Cerebellar nuclear complex (tissue), 1 donor: Measurements from ENCODE around the gene TRDMT1.

ENCODE experiments used
- DNase-seq, 2 experiments: peaks; one replicate each; lab custom pipeline; 2025; lab: John Stamatoyannopoulos, UW

TRDMT1 gene

GRCh38 chr10:17209881-17210280 lies 8.4 kb upstream of the TRDMT1 start:
- no peak for DNase-seq

GRCh38 chr10:17209302-17209701 lies 7.8 kb upstream of the TRDMT1 start:
- no peak for DNase-seq

- DNase-seq, result no peak
These were observed 7.0 kb upstream of the TRDMT1 start for GRCh38 chr10:17208476-17208875.

- DNase-seq, result no peak
These were observed 4.8 kb upstream of the TRDMT1 start for GRCh38 chr10:17206210-17206709.

- no peak for DNase-seq
These were observed 1.9 kb upstream of the TRDMT1 start for GRCh38 chr10:17203416-17203815.

GRCh38 chr10:17202999-17203398 lies 1.5 kb upstream of the TRDMT1 start:
- no peak for DNase-seq

- no peak for DNase-seq
These were observed 1.0 kb upstream of the TRDMT1 start for GRCh38 chr10:17202506-17202905.

- DNase-seq, result no peak
These were observed 283 bp upstream of the TRDMT1 start for GRCh38 chr10:17201794-17202116.

GRCh38 chr10:17200001-17200911 lies 1.2 kb downstream of the TRDMT1 start:
- no peak for DNase-seq

- DNase-seq, result no peak
These were observed 2.1 kb downstream of the TRDMT1 start for GRCh38 chr10:17199351-17199804.

GRCh38 chr10:17196573-17196972 lies 4.9 kb downstream of the TRDMT1 start:
- DNase-seq, result no peak

GRCh38 chr10:17196045-17196444 lies 5.4 kb downstream of the TRDMT1 start:
- DNase-seq, result no peak

GRCh38 chr10:17195083-17195482 lies 6.4 kb downstream of the TRDMT1 start:
- no peak for DNase-seq

- no peak for DNase-seq
These were observed 10.9 kb downstream of the TRDMT1 start for GRCh38 chr10:17190602-17191001.

GRCh38 chr10:17188644-17189172 lies 12.8 kb downstream of the TRDMT1 start:
- DNase-seq, result no peak

GRCh38 chr10:17185873-17186272 lies 15.6 kb downstream of the TRDMT1 start:
- DNase-seq, result no peak

GRCh38 chr10:17183110-17183509 lies 18.4 kb downstream of the TRDMT1 start:
- no peak for DNase-seq

- DNase-seq, result no peak
These were observed 19.7 kb downstream of the TRDMT1 start for GRCh38 chr10:17181751-17182150.

- DNase-seq, result no peak
These were observed 20.4 kb downstream of the TRDMT1 start for GRCh38 chr10:17181110-17181509.

- no peak for DNase-seq
These were observed 22.5 kb downstream of the TRDMT1 start for GRCh38 chr10:17179002-17179401.

GRCh38 chr10:17178006-17178405 lies 23.5 kb downstream of the TRDMT1 start:
- DNase-seq, result no peak

GRCh38 chr10:17177014-17177413 lies 24.5 kb downstream of the TRDMT1 start:
- DNase-seq, result no peak

GRCh38 chr10:17176091-17176490 lies 25.4 kb downstream of the TRDMT1 start:
- DNase-seq, result no peak
